WERI-Rb-1 (cell line): ENCODE results near the gene SNF8.
A peak's percentile ranks its signal among the peaks of the same experiment; 100 is the strongest.

Experiments used
- DNase-seq: peaks from one replicate; pipeline ENCODE4 v3.0.0-alpha.2; 2020
- H3K27ac ChIP-seq: fragments of 250-450 bp; sonication (Bioruptor Pico); 2 replicates; pipeline ENCODE4 v1.5.1; 2020; ENCODE audit warnings: mild to moderate bottlenecking, moderate library complexity
- H3K27me3 ChIP-seq: fragments of 250-450 bp; sonication (Bioruptor Pico); 2 replicates; pipeline ENCODE4 v1.5.1; 2021; ENCODE audit warnings: mild to moderate bottlenecking, low read depth, moderate library complexity; ENCODE audit not compliant: insufficient read depth, severe bottlenecking
- H3K36me3 ChIP-seq: fragments of 250-450 bp; sonication (Bioruptor Pico); 2 replicates; pipeline ENCODE4 v1.5.1; 2020; ENCODE audit warnings: mild to moderate bottlenecking, moderate library complexity
- H3K4me3 ChIP-seq: 2 replicates; pipeline ENCODE4 v1.5.1; 2011; ENCODE audit warnings: low read depth, mild to moderate bottlenecking, control low read depth, low read length
- H3K9me3 ChIP-seq: fragments of 250-450 bp; sonication (Bioruptor Pico); 2 replicates; pipeline ENCODE4 v1.5.1; 2021; ENCODE audit warnings: mild to moderate bottlenecking, moderate library complexity; ENCODE audit not compliant: severe bottlenecking
- CTCF ChIP-seq: IDR thresholded peaks from 2 replicates; pipeline ENCODE4 v1.5.1; 2011; ENCODE audit warnings: low read depth, mild to moderate bottlenecking, control low read depth, inconsistent platforms, low read length

SNF8 gene

GRCh38 chr17:48905987-48906515 is 38.6 kb downstream of the SNF8 start:
- no peaks in the 10 kb centered on the region for H3K27me3 ChIP-seq
- H3K4me3 ChIP-seq, result no peak overlapping the region
- DNase-seq, result no peak
- no peak overlapping the region for H3K27ac ChIP-seq
- no peak for TF ChIP-seq CTCF
- no peaks in the 10 kb centered on the region for H3K9me3 ChIP-seq
- H3K36me3 ChIP-seq, result peaks cover 15% of the 10 kb centered on the region

DNA sequence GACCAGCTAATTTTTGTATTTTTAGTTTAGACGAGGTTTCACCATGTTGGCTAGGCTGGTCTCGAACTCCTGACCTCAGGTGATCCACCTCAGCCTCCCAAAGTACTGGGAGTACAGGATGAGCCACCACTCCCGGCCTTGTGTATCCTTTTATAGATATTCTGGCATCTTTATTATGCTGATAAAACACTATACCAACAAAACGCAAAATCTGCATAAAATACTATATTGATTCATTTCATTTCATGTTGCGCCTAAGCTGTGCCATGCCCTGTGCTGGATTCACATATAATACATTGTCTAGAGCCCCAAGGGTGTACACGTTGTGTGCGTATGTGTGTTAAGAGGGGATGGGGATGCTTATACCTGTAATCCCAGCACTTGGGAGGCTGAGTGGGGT is 40.2 kb downstream of the SNF8 start:
- no peak overlapping the region for H3K27ac ChIP-seq
- H3K4me3 ChIP-seq, result no peak overlapping the region
- no peak for DNase-seq
- H3K9me3 ChIP-seq, result no peaks in the 10 kb centered on the region
- TF ChIP-seq CTCF, result no peak
- H3K27me3 ChIP-seq, result no peaks in the 10 kb centered on the region
- H3K36me3 ChIP-seq, result no peaks in the 10 kb centered on the region

DNA sequence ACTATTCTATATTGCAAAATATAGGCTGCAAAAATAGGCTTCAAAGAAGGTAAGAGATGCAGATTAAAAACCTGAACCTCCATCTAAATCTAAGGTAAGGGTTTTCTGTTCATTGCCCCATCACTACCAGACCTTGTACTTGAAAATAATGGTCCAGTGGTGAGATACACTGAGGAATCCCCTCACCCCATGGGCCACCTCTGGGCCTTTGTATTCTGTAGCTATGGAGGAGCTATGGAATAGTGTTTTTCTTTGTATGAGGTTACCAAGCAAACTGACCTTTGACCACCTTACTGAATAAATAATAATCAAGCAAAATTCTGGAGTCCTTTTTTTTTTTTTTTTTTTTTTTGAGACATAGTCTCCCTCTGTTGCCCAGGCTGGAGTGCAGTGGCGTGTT is 41.2 kb downstream of the SNF8 start:
- Histone ChIP-seq H3K27me3 (no peaks in the 10 kb centered on the region), H3K36me3 (no peaks in the 10 kb centered on the region), H3K27ac (no peak overlapping the region), H3K9me3 (no peaks in the 10 kb centered on the region), H3K4me3 (no peak overlapping the region)
- TF ChIP-seq CTCF, result no peak
- DNase-seq, result no peak

DNA sequence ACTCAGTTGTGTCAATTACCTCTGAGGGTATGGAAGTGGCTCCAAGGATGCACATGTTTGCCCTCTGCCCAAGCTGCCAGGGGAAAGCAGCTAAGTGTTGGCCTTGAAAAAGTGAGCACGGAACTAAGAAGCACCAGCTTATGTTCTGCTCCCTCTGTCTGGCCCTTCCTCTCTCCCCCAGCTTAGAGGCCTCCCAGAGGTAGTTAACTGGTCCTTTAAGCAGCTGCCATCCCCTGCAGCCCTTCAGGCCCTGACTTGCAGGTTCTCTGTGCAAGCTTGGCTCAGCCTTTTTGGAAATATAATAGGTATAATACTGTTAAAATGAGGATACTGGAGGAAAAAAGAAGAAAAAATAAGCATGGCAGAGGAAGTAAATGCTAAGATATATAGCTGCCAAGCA is 43.4 kb downstream of the SNF8 start:
- DNase-seq, result peak; percentile 60
- H3K9me3 ChIP-seq, result no peaks in the 10 kb centered on the region
- H3K27me3 ChIP-seq, result no peaks in the 10 kb centered on the region
- no peak overlapping the region for H3K27ac ChIP-seq
- no peak overlapping the region for H3K4me3 ChIP-seq
- no peak for TF ChIP-seq CTCF
- H3K36me3 ChIP-seq, result no peaks in the 10 kb centered on the region; the same call in 1 of the 2 replicates

DNA sequence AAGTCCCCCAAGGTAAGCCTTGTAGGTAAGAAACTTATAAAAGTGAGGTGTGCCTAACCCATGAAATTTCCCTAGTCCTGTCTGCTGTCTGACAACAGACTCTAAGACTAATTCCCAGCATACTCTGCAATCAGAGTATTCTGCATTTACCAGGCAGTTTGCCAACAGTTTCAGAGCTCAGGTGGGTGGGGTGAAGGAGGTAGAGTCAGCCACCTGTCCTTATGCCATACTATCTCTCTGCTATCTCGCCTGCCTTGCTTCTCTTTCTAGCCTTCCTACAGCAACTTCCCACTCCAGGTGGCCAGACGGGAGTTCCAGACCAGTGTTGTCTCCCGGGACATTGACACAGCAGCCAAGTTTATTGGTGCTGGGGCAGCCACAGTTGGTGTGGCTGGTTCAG is 49.8 kb downstream of the SNF8 start:
- peaks cover 11% of the 10 kb centered on the region for H3K36me3 ChIP-seq
- no peak for DNase-seq
- H3K4me3 ChIP-seq, result no peak overlapping the region
- H3K9me3 ChIP-seq, result no peaks in the 10 kb centered on the region
- TF ChIP-seq CTCF, result no peak
- no peaks in the 10 kb centered on the region for H3K27me3 ChIP-seq
- H3K27ac ChIP-seq, result no peak overlapping the region
